HG03571 (cell line): ENCODE measurements around the gene FBXO28.
A peak's percentile ranks its signal among the peaks of the same experiment; 100 is the strongest.
"Not testable (repeated sequence)": the region's sequence is repeated elsewhere in the genome, so short reads cannot be mapped to it uniquely, and the experiment has no call there.

ENCODE experiments used
- ATAC-seq: cut with Tn5 transposase; IDR thresholded peaks from one replicate; pipeline ENCODE4 v1.9.1; 2021; ENCODE audit not compliant: unreplicated experiment

FBXO28 gene, protein sequence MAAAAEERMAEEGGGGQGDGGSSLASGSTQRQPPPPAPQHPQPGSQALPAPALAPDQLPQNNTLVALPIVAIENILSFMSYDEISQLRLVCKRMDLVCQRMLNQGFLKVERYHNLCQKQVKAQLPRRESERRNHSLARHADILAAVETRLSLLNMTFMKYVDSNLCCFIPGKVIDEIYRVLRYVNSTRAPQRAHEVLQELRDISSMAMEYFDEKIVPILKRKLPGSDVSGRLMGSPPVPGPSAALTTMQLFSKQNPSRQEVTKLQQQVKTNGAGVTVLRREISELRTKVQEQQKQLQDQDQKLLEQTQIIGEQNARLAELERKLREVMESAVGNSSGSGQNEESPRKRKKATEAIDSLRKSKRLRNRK

DNA sequence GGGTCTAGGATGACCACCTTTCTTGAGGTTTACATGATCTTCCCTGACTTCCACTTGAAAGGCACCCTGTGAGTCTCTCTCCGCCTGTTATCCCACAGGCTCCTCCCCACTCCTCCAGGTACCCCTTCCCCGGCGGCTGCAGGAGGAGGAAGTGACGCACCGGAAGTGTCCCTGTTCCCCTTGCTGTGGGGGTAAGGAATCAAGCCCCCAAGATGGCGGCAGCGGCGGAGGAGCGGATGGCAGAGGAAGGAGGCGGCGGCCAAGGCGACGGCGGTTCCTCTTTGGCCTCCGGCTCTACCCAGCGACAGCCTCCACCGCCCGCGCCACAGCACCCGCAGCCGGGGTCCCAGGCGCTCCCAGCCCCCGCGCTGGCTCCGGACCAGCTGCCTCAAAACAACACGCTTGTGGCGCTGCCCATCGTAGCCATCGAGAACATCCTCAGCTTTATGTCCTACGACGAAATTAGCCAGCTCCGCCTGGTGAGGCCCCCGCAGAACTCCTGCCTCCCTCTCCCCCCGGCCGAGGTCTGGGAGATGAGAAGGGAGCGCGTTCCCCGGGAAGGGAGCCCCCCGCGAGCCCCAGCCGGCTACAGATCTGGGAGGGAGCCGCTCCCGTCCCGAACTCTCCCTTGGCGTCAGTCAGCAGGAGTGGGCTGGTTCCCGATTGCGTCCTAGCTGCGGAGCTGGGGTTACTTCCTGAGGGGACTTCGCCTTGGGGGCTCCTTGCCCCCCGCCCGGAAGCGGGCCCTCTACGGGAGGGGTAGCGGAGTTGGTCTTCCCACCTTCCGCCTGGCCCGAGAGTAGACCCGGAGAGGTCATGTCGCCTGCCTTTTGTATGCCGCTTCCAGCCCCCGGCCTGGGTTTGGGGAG, at the start of gene FBXO28:
TSS of gene FBXO28 (plus strand) at position 194 of the 869 bp plus-strand sequence. CDS start at position 213, 19 bp downstream.
- peak; percentile 98 for ATAC-seq

DNA sequence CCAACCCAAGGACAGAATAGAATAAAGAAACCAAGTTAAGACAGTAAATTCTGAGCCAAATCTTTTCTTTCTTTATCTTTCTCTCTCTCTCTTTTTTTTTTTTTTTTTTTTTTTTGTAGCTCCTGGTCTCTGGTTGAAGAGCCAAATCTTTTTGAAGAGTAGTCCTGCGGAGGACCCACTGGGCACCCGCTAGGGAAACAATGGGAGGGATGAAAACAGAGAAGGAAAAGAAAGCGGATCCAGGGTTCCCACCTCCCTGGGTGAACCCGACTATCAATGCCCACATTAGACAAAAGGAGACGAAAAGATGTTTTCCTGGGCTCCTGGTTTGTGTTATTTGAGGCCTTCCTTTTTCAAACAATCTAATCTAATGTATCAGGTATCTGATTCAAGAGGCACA, 49.8 kb upstream of the FBXO28 start:
- no peak for ATAC-seq

DNA sequence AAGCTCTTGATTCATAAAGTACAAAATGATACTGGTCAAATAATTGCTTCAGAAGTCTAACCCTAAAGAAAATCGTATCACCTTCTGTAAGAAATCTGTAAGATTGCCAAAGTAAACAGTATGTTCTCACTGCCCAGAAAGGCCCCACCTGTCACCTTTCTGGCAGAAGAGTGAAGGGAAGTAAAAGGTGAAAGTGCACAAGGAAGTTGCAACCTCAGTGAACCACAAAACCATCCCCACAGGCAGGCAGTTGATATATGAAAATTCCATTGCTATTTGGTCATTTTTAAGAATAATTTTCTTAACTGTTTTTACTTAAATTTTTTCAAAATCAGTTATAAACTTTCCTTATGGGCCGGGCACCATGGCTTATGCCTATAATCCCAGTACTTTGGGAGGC, 48.5 kb upstream of the FBXO28 start:
- no peak for ATAC-seq

DNA sequence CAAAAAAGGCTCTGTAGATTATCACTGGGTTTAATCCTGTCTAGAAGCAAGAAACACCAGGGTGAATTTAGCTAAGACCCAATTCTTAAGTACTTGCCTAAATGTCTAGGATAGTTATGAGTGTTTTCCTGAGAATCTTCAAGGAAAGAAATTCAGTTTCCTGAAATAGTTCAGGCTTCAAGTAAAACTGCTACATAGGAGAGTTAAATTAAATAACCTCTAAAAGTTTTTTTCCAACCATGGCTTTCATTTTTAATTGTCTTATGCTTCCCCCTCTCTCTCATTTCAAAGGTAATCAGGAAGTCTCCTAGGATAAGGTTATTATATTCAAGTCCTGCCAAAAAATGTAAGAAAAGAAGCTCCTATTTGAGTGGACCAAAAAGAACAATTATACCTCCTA, 46.7 kb upstream of the FBXO28 start:
- no peak for ATAC-seq

DNA sequence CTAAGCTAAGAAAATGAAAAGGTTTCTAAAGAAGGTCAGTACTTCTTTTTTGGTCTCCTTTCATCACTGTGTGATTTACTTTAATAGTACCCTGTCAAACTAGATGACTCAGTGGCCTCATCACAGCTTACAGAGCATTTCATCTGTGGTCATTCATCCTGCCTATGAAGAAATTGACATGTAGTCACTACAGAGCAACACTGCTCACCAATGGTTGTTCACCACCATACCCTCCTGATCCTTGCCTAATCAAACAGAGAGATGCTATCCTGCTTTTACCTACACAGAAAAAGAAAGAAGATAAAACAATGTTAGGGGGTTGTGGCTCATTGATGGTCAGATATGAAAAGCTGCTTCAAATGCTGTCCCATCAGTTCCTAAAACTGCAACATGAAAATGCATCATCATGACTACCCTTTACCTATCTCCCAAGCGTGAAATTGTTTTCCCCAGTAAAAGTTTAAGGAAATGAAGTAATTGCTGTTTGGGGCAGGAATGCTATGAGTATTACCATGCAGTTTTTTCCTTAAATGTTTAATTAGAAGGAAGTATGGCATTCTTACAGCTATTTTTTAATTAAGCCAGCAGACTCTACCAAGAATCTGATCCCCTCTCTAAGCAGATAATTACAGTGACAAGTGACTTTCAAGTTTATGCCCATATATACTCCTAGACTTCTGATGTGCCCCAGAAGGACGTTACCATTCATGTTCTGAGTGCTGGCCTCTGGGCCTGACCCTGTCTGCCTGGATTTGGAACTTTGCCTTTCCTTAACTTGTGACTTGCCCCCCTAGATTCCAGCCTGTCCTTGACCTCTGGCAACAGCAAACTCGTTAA, 46.1 kb upstream of the FBXO28 start:
- no peak for ATAC-seq

DNA sequence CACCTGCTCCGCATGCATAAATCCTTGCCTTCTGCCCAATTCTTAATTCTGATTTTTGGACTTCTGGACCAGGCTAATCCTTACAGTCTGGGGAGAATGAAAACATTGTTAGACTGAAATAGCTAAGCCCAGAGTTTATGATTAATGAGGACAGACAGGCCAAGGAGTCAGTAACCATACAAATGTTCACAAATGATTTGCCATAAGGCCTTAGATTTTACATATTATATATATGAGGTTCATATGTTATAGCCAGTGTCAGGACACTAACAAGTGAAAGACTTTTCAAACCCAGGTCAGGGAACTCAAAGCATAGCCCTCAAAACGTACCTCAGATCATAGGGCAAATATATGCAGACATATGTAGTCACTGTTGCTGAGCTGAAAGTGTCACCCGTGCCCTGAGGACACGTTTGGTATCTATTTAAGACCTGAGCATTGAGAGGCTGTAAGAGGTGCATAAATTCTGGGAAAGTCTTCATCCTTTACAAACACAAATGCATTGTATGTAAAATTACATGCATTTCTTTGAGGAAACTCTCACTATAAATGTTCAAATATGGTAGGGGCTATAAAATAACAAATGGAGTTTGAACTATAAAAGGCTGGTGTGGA, 45.3 kb upstream of the FBXO28 start:
- no peak for ATAC-seq

DNA sequence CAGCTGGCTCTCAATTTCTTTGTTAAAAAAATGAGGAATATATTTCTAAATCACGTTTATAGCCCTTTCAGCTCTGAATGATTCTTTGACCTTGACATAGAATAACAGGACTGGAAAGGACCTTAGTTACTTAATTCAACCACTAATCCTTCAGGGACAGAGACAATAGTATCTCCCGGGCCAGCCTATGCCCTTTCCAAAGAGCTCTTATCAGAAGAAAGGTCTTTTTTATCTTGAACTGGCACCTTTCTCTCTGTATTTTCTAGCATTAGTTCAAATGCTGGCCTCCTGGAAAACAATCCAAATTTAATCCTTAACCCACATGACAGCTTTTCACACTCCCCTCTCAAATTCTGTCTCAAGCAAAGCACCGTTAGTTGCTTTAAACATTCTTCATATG, 44.8 kb upstream of the FBXO28 start:
- ATAC-seq, result no peak

DNA sequence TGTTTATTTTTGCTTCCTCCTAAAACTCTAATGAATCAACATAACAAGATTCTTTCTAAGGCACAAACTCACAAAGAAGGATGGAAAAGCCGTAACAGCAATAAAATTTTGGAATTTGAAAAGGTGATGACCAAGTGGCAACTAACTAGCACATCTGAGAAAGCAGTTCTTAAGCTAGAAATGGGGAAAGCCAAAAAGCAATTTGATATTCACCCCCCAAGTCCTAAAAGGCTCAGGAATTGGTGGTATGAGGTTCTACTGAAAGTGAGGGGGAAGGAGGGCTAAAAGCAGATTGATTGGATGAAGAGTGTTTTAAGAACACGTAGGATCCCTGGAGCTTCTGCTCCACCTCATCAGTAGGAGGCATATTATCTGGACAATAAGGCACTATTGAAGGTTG, 43.4 kb upstream of the FBXO28 start:
- no peak for ATAC-seq

DNA sequence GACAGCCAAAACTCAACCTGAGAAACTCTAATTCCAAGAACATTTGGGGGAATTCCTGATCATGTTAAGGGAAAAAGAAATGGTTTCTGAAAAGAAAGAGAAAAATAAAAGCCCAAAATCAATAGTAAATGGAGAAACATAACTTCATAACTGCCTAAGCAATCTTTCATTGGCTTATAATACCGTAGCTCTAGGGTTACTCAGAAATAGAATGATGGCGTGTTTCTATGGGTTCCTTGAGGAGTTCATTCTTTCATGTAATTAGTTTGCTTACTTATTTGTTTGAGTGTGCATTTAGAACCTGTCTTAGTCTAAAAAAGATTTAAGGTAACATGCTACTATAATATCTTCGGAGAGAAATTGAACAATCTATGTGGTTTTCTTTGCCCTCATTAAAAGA, 37.5 kb upstream of the FBXO28 start:
- ATAC-seq, result no peak

DNA sequence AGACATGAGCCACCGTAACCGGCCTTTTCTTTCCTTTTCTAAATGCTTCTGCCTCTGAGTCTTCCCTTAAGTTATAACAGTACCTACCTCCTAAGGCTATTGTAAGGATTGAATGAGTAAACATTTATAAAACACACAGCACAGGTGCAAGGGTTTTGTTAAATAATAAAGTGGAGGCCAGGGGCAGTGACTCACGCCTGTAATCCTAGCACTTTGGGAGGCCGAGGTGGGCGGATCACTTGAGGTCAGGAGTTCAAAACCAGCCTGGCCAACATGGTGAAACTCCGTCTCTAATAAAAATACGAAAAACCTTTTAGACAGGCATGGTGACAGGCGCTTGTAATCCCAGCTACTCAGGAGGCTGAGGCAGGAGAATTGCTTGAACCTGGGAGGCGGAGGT, 34.3 kb upstream of the FBXO28 start:
- not testable (repeated sequence) for ATAC-seq

DNA sequence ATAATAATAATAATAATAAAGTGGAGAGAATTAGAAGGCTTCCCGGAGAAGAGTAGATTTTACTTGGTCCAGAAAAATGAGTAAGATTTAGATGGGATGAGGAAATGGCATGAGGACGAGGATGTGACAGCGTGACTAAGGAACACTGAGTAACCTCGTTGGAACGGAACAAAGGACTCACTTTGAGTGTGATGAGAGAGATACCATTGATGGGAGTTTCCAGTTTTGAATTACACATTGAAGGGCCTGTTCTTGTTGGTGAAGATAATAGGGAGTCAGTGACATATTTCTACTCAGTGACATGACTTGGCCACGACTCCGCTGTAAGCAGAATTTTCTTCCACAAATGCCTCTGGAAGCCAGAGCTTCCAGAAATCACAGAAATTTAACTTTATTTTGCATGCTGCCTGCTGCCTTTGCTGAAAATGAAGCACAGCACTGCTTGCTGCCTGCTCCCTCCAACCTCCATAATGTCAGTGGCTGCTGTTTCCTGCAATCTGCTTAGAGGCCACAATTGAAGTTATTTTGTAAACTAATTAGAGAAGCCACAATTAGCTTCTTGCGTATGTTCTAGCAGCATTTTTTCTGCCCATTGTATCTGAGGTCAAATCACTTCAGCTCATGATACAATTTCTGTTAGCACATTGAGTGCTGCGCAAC, 33.7 kb upstream of the FBXO28 start:
- no peak for ATAC-seq

DNA sequence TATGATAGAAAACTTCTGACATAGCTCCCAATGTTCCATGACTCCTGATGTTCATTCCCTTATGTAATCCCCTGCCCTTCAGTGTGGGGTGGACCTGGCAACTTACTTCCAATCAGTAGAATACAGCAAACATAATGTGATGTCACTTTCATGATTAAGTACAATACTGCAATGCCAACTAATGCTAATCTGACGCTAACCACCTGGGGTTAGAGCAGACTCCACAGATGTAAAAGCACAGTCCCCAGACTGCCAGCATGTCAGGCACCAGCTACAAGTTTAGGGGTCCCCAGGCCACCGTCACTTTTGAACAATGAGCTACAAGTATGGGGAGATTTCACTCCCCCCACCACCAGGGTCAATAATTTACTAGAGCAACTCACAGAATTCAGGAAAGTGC, 32.3 kb upstream of the FBXO28 start:
- no peak for ATAC-seq

DNA sequence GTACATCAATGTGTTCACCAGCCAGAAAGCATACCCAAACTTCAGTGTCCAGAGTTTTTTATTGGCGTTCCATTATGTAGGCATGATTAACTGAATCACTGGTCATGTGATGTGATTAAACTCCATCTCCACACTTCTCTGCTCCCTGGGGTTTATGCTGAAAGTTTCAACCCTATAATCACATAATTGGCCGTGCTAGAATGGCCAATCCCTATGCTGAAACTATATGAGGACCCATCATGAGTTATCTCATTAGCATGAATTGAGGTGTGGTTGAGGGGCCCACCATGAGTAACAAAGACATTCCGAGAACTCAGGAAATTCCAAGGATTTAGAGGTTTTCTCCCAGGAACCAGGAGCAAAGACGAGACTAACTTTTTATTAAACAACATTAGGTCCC, 31.8 kb upstream of the FBXO28 start:
- ATAC-seq, result no peak

DNA sequence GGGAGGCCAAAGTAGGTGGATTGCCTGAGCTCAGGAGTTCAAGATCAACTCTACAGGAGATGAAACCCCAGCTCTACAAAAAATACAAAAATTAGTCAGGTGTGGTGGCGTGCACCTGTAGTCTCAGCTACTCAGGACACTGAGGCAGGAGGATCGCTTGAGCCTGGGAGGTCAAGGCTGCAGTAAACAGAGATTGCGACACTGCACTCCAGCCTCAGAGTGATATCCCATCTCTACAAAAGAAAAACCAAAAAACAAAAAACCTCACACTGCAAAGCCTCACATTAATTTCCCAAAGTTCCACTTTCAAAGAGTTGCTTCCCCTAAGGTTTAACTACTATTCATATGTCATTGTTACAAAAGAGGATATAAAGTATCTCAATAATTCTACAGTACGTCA, 29.0 kb upstream of the FBXO28 start:
- no peak for ATAC-seq

DNA sequence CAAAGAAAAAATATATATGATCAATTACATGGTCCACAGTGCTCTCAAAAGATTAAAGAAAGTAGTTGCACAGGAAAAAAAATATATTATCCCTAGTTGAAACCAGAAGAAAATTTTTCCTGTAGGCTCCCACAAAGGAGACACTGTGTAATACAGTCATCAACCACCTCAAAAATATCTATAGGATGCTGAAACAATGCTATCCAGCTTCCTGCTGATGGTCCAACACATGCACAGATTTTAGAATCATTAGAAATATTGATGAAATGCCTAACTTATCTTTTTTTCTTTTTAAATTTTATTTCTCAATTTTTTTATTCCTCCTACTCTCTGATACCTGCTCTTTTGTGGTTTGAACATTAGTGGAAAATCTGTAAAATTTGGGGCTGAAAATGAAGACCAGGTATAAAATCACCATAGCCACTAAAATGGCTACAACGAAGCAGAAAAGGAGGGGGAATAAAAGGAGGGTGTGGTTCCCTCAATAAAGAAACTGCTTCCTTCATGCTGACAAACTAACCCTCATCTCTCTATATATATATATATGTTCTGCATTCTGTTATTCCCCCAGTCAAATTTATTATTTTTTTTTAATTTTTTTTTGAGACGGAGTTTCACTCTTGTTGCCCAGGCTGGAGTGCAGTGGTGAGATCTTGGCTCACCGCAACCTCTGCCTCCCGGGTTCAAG, 28.3 kb upstream of the FBXO28 start:
- ATAC-seq, result no peak

DNA sequence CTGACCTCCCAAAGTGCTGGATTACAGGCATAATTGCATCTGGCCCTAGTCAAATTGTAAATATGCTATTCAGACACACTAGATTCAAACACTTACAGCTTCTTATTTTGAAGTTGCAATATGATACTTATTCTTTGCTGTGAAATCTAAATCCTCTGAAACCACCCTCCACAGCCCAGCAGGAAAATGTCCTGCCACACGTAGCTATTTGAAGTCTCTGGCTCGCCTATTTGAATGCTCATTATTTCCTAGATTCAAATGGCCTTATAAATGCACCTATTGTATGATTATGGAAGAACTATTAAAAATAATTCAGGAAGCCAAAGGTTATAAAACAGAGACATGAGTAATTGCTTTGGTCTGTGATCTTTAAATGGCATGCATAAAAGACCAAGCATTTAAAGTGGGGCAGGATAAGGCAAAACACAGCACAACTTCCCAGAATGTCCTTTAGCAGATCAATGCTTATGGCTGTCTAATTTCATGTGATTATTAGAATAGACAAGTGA, 26.6 kb upstream of the FBXO28 start:
- ATAC-seq, result no peak

DNA sequence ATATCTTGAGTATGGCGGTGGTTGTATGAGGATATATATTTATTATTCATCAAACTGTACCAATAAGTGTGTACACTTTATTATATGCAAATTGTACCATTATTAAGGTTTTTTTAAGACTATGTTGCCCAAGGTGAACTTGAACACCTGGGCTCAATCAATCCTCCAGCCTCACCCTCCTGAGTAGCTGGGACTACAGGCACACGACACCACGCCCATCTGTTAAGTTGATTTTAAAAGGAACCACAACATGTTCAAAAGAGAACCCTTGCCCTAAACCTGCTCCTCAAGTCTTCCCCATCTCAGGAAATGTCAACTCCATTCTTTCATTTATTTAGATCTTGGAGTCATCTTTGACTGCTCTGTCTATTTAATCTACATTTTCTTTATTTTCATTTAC, 24.3 kb upstream of the FBXO28 start:
- no peak for ATAC-seq

DNA sequence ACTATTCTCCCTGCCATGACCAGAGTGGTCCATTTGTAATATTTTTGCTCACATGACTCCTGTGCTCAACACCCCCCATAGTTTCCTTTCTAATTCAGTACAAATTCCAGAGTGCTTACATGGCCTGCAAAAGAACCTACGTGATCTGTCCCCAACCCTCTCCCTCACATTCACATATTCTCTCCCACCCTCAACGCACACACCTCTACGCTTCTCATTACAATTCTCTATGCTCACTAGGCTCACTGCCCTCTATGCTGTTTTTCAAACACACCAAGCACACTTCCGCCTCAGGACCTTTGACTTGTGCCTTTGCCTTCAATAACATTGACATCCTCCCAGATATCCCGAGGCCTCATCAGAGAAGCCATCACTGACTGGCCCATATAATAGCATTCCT, 23.8 kb upstream of the FBXO28 start:
- ATAC-seq, result no peak

DNA sequence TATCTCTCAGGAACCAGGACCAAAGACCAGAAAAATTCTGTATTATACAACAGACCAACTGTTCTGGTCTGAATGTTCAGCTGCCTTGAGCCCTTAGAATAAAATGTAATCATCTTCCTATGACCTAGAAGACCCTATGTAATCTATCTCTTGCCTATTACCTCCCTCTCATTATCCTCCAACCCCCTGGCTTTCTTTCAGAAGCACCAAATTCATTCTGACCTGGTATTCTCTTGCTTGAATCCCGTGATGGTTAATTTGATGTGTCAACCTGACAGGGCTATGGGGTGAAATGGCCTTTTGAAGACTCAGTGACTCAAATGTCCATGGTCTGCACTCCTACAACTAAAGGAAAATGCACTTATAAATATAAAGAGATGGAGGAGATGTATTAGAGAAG, 21.8 kb upstream of the FBXO28 start:
- no peak for ATAC-seq

DNA sequence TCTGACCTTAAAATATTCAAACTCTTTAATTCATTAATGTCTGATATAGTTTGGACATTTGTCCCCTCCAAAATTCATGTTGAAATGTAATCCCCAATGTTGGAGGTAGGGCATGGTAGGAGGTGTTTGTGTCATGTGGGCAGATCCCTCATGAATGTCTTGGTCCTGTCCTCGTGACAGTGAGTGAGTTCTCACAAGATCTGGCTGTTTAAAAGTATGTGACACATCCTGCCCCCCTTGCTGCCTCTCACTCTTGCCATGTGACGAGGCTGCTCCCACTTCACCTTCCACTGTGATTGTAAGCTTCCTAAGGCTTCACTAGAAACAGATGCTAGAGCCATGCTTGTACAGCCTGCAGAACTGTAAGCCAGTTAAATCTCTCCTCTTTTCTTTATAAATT, 21.3 kb upstream of the FBXO28 start:
- no peak for ATAC-seq
